Tibial nerve (tissue), 4 donors: ENCODE results near the gene BTD.
A peak's percentile ranks its signal among the peaks of the same experiment; 100 is the strongest.

ENCODE experiments used
- EP300 ChIP-seq, 2 donors: sonication (generic); formaldehyde crosslinking; IDR thresholded peaks; one replicate each; pipeline ENCODE4 v1.6.1; 2017; ENCODE audit warnings: antibody characterized with exemption in 2 of 2, mild to moderate bottlenecking in 1 of 2
- TF ChIP-seq, protein P1 (sequence below), 5 experiments: fragments of 200-600 bp in 3 of 5; fragments of 450-650 bp in 2 of 5; sonication (generic) in 3 of 5; IDR thresholded peaks; one replicate each; pipeline ENCODE4 v1.5.1; 2016 to 2019; ENCODE audit warnings: antibody characterized with exemption in 5 of 5, mild to moderate bottlenecking in 3 of 5, moderate library complexity in 2 of 5

DNA sequence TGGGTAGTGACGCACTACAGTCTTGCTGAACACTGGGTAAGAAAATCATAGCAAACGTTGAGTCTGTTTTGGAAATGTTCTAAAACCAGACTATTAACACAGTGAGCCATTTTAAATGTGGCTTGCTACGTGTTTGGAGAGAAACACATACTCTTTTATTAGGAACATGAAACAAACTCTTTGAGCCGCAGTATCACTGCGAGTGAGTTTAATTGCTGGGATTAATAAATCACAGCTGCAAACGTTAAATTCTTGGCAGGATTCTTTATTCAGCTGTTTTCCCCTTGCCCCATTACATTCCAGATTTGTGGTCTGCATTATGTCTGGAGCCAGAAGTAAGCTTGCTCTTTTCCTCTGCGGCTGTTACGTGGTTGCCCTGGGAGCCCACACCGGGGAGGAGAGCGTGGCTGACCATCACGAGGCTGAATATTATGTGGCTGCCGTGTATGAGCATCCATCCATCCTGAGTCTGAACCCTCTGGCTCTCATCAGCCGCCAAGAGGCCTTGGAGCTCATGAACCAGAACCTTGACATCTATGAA lies 33.6 kb downstream of the BTD start:
- TF ChIP-seq, protein P1, sequence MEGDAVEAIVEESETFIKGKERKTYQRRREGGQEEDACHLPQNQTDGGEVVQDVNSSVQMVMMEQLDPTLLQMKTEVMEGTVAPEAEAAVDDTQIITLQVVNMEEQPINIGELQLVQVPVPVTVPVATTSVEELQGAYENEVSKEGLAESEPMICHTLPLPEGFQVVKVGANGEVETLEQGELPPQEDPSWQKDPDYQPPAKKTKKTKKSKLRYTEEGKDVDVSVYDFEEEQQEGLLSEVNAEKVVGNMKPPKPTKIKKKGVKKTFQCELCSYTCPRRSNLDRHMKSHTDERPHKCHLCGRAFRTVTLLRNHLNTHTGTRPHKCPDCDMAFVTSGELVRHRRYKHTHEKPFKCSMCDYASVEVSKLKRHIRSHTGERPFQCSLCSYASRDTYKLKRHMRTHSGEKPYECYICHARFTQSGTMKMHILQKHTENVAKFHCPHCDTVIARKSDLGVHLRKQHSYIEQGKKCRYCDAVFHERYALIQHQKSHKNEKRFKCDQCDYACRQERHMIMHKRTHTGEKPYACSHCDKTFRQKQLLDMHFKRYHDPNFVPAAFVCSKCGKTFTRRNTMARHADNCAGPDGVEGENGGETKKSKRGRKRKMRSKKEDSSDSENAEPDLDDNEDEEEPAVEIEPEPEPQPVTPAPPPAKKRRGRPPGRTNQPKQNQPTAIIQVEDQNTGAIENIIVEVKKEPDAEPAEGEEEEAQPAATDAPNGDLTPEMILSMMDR (IDR thresholded peaks at IDR 0.05): no peak
- TF ChIP-seq EP300 (IDR thresholded peaks at IDR 0.05): peak in 1 of 2 donors; percentile 31
